Kidney glomerular epithelial cell (primary cell): Measurements from ENCODE around the gene GJB5.

Source experiments
- DNase-seq: peaks from one replicate; lab custom pipeline; 2025; lab: John Stamatoyannopoulos, UW

The GJB5 gene

DNA sequence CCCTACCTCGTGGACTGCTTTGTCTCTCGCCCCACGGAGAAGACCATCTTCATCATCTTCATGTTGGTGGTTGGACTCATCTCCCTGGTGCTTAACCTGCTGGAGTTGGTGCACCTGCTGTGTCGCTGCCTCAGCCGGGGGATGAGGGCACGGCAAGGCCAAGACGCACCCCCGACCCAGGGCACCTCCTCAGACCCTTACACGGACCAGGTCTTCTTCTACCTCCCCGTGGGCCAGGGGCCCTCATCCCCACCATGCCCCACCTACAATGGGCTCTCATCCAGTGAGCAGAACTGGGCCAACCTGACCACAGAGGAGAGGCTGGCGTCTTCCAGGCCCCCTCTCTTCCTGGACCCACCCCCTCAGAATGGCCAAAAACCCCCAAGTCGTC, 39.9 kb downstream of the GJB5 start:
- DNase-seq, result no peak

DNA sequence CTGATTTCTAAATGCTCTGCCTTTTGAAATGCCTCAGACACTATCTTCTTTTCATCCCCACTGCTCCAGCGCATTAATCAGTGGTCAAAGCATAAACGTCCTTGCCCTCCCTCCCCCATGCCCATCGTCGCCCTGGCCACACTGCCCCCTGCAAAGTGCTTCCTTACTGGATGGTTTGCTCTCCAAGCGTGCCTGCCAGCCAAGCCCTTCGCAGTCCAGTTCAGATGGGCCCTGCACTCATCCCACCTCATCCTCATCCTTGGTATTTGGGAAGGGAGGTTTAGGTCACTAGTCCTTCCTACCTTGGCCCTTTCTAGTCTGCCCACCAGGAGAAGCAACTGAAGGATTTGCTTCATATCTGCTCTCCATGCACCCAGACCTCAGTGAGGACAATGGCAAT, 41.1 kb downstream of the GJB5 start:
- DNase-seq, result no peak

DNA sequence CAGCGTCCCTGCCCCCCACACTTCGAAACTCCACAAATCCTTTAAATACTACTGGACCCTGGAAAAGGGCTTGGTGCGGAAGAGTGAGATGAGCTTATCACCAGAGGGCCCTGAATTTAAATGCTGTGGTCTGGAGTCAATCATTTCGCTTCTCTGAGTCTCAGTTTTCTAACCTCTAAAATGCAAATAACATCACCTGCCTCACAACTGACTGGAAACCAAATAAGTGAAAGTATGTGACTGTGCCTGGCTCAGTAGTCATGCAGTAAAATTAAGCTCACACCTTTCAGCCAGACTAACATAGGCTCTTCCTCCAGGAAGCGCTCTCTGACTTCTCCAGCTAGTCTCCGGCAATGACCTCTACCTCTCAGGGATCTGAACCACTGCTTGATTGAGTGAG, 42.1 kb downstream of the GJB5 start:
- DNase-seq, result no peak

DNA sequence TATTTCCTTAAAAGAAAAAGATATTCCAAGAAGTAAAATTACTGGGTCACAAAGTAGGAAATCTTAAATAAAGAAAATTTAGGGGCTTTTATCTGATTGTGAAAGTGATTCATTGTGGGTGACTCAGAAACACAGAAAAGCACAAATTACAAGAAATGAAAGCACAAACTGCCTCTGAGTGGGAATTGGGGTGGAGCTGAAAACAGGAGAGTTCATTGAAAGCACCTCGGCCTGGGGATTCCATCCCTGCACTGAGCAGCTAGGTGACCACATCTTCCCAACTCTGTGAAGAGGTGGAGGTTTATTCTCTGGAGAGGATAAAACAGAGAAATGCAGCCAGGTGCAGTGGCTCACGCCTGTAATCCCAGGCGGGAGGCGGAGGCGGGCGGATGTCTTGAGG, 45.4 kb downstream of the GJB5 start:
- DNase-seq, result no peak

DNA sequence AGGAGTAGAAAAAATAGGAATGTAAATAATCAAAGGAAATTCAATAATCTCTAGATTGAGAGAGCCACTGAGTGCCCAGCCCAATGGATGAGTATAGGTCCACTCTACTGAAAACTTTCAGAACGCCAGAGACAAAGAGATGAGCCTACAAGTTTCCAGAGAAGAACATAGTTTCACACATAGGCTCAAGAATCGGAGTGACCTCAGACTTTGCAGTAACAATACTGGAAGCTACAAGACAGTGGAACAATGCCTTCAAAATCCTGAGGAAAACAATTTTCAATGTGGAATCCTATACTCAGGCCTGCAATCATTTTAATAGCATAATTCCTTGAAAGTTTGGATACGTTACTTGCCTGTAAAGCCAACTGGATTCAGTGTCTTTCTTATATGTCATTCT, 48.9 kb downstream of the GJB5 start:
- DNase-seq, result no peak

DNA sequence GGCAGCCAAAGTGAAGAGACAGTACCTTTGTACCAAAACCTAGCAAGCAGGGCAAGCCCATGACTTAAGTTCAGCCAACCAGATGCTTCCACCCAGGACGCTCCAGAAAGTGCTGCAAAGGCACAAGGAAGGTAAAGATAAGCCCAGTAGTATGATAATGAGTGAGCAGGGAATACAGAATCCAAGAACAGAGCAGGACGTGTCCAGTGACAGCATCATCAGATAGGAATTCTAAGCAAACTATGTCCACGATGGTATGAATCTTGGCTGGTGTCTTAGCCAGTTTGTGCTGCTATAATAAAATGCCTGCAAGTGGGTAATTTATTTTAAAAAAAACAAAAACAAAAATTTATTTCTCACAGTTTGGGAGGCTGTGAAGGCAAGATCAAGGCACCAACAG, 51.5 kb downstream of the GJB5 start:
- DNase-seq, result no peak
